ENCODE results near the gene INTS13.
"Not testable (repeated sequence)": the region's sequence is repeated elsewhere in the genome, so short reads cannot be mapped to it uniquely, and the experiment has no call there.

Gene INTS13

GRCh38 chr12:26871985-26872384, 65.8 kb downstream of the INTS13 start:
- DNase-seq (ENCODE audit: low read depth, low spot score), result no peak
- no peak overlapping the region for H3K27ac ChIP-seq

GRCh38 chr12:26870491-26871419, 67.0 kb downstream of the INTS13 start:
- peak; percentile 36 for DNase-seq (ENCODE audit: low read depth, low spot score)
- H3K27ac ChIP-seq, result peak overlapping the region; percentile 14

DNA sequence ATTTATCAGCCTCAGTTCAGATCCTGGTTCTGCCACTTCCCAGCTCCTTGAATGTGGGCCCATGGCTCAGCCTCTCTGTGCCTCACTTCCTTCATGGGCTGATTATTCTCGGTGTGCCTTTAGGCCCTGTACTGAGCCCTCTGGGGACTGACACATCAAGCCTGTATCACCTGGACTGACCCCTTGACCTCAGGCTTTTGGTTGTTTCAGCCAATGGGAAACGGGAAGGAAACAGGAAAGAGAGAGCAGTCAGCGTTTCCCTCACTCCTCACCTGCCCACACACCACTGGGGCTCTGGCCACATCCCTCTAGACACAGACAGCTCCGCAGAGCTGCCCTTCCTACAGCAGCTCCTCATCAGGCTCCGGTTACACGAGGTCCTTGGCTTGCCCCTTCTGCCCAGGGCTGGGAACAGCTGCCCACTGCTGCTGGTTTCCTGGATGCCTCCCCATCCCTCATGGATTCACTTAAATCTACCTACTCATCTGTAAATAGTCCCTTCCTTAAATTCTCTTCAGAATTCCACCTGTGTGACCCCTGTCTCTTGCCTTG, 67.8 kb downstream of the INTS13 start:
- H3K27ac ChIP-seq, result no peak overlapping the region
- no peak for DNase-seq (ENCODE audit: low read depth, low spot score)

- no peak overlapping the region for H3K27ac ChIP-seq
- DNase-seq (ENCODE audit: low read depth, low spot score), result no peak
Measured at GRCh38 chr12:26869104-26869494, 68.7 kb downstream of the INTS13 start.

DNA sequence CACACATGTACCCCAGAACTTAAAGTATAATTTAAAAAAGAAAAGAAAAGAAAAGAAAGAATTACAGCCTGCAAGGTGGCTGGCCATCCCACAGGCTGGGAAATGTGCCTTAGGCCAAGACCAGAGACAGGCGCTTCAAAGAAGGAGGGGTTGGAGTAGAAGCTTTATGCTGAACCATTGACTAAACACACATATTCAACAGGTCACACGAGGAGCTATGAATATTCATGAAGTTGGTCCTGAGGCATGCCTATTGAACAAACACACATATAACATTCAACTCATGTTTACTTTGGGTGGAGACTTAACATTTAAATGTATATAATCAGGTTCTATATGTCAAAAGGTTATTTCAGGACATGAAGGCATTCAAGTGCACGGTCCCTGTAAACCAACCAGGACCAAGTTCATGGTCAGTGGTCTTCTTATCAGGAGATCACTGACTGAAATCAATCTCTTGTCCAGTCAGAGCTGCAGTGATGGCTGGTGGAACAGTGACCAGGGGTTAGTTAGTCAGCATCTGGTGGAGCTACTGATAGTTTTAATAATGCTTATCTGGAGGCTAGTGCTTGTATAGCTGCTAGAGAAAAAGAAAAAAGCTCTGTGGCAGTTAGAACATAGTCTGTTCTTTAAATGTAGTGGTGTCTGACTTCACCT, 69.2 kb downstream of the INTS13 start:
- no peak overlapping the region for H3K27ac ChIP-seq
- DNase-seq (ENCODE audit: low read depth, low spot score), result no peak

GRCh38 chr12:26867080-26867479, 70.7 kb downstream of the INTS13 start:
- no peak overlapping the region for H3K27ac ChIP-seq
- DNase-seq (ENCODE audit: low read depth, low spot score), result no peak

- no peak for DNase-seq (ENCODE audit: low read depth, low spot score)
- H3K27ac ChIP-seq, result no peak overlapping the region
Measured at GRCh38 chr12:26863515-26863914, 74.3 kb downstream of the INTS13 start.

GRCh38 chr12:26862787-26863186, 75.0 kb downstream of the INTS13 start:
- DNase-seq (ENCODE audit: low read depth, low spot score); H3K27ac ChIP-seq: not testable (repeated sequence)

- no peak for DNase-seq (ENCODE audit: low read depth, low spot score)
- H3K27ac ChIP-seq, result no peak overlapping the region
Measured at GRCh38 chr12:26861690-26862089, 76.1 kb downstream of the INTS13 start.

GRCh38 chr12:26857465-26858176, 80.2 kb downstream of the INTS13 start:
- no peak overlapping the region for H3K27ac ChIP-seq
- DNase-seq (ENCODE audit: low read depth, low spot score), result no peak

- no peak for DNase-seq (ENCODE audit: low read depth, low spot score)
Measured at GRCh38 chr12:26855337-26855736, 82.4 kb downstream of the INTS13 start.

More at GRCh38 chr12:26855337-26855736, 82.4 kb downstream of the INTS13 start:
- no peak overlapping the region for H3K27ac ChIP-seq

Measured in epithelial cell of prostate (primary cell).